ENCODE data around the gene RNF220.

The RNF220 gene

DNA sequence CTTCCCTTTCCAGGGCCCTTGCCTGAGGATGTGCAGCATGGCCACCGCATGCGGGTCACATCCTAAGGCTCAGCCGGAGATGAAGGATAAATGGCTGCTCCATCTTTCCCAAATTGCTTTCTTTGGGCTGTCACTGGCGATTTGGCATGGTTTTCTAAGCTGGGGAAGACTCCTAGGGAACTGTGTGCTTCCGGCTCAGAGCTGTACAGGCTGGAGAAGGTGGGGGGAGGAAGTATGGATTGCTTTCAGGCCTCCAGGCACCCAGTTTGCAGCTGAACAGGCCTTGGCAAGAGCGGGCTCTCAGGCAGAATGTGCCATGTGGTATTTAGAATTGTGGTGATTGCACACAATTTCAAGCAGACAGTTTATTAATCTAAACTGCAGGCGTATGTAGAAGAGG is 220.3 kb downstream of the RNF220 start:
- TF ChIP-seq, protein P1, sequence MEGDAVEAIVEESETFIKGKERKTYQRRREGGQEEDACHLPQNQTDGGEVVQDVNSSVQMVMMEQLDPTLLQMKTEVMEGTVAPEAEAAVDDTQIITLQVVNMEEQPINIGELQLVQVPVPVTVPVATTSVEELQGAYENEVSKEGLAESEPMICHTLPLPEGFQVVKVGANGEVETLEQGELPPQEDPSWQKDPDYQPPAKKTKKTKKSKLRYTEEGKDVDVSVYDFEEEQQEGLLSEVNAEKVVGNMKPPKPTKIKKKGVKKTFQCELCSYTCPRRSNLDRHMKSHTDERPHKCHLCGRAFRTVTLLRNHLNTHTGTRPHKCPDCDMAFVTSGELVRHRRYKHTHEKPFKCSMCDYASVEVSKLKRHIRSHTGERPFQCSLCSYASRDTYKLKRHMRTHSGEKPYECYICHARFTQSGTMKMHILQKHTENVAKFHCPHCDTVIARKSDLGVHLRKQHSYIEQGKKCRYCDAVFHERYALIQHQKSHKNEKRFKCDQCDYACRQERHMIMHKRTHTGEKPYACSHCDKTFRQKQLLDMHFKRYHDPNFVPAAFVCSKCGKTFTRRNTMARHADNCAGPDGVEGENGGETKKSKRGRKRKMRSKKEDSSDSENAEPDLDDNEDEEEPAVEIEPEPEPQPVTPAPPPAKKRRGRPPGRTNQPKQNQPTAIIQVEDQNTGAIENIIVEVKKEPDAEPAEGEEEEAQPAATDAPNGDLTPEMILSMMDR (IDR thresholded peaks at IDR 0.05; ENCODE audit: extremely low read depth, missing control alignments) = no peak
- no peak for DNase-seq (ENCODE audit: low spot score)

- TF ChIP-seq, protein P1 (IDR thresholded peaks at IDR 0.05; ENCODE audit: extremely low read depth, missing control alignments) = no peak
- no peak for DNase-seq (ENCODE audit: low spot score)
These were observed 224.1 kb downstream of the RNF220 start for GRCh38 chr1:44628962-44629756.

DNA sequence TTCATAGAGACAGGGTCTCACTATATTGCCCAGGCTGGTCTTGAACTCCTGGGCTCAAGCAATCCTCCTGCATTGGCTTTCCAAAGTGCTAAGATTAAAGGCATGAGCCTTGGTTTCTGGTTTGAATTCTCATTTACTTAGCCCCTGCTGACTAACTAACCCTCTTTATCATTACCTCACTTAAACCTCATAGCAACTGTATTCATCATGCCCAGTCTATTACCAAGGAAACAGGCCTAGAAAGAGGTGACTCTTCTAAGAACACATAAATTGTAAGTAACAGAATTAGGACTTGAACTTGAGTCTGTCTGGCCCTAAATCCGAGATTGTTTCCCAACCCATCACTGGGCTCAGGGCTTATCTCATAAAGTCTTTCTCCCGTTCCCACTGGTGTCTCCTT is 225.1 kb downstream of the RNF220 start:
- TF ChIP-seq, protein P1 (IDR thresholded peaks at IDR 0.05; ENCODE audit: extremely low read depth, missing control alignments) = no peak
- no peak for DNase-seq (ENCODE audit: low spot score)

- DNase-seq (ENCODE audit: low spot score) = no peak
These were observed 226.2 kb downstream of the RNF220 start for GRCh38 chr1:44631333-44631646.

GRCh38 chr1:44631647-44632539 is 226.8 kb downstream of the RNF220 start:
- TF ChIP-seq, protein P1 (IDR thresholded peaks at IDR 0.05; ENCODE audit: extremely low read depth, missing control alignments) = no peak
- DNase-seq (ENCODE audit: low spot score) = peak; percentile 96

More at GRCh38 chr1:44631333-44631646, 226.2 kb downstream of the RNF220 start:
- TF ChIP-seq, protein P1 (IDR thresholded peaks at IDR 0.05; ENCODE audit: extremely low read depth, missing control alignments) = no peak

GRCh38 chr1:44632598-44632997 is 227.5 kb downstream of the RNF220 start:
- TF ChIP-seq, protein P1 (IDR thresholded peaks at IDR 0.05; ENCODE audit: extremely low read depth, missing control alignments) = no peak
- peak; percentile 57 for DNase-seq (ENCODE audit: low spot score)

DNA sequence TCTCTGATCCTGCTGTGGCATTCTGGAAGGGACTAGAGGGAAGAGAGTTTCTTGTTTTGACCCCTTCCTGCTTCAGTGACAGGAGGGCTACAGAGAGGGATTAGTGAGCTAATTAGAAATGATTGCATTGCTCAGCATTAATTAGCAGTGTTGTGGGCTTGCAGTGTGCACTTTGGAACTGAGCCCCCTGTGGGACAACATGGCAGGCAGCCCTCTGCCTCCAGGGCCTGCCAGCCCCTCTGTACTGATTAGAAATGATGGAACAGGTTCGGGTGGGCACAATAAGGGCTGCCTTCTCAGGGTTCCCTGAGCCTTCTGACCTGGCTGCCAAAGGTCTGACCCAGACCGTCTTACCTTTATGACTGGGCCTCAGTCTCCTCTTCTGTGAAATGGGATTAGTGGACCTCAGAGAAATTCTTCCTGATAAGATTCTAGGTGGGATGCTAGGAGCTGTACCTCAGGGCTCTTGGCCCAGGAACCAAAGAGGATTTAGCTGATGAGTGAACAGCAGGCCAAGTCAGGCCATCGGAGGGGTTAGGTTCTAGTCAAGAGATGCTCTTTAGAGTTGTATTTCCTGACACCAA is 229.6 kb downstream of the RNF220 start:
- DNase-seq (ENCODE audit: low spot score) = no peak

More for the DNA sequence above, 229.6 kb downstream of the RNF220 start:
- TF ChIP-seq, protein P1 (IDR thresholded peaks at IDR 0.05; ENCODE audit: extremely low read depth, missing control alignments) = no peak
